GM23248 (cell line): ENCODE measurements around the gene ENOX1. TPM values are rescaled to one million over a fixed set of nuclear protein-coding genes. Genes with fewer than 3 reads are reported as not detected.

Source experiments
- DNase-seq: peaks from one replicate; pipeline ENCODE4 v3.0.0-alpha.2; 2015
- H2AFZ ChIP-seq: fragments of 200-600 bp; sonication (generic); 2 replicates; pipeline ENCODE4 v1.6.1; 2016; ENCODE audit warnings: antibody characterized with exemption
- H3F3A ChIP-seq: fragments of 200-600 bp; sonication (generic); 2 replicates; pipeline ENCODE4 v1.6.1; 2016; ENCODE audit warnings: mild to moderate bottlenecking, antibody characterized with exemption, mixed run types; ENCODE audit not compliant: insufficient read depth
- H3K27ac ChIP-seq: fragments of 200-600 bp; sonication (generic); 2 replicates; pipeline ENCODE4 v1.5.1; 2016; ENCODE audit warnings: mild to moderate bottlenecking
- H3K27me3 ChIP-seq: fragments of 200-600 bp; sonication (generic); replicated peaks from 2 replicates; pipeline ENCODE4 v1.6.1; 2016; ENCODE audit warnings: mild to moderate bottlenecking; ENCODE audit not compliant: insufficient read depth
- H3K36me3 ChIP-seq: fragments of 200-600 bp; sonication (generic); 2 replicates; pipeline ENCODE4 v1.6.1; 2016; ENCODE audit warnings: low read depth, mild to moderate bottlenecking
- H3K4me1 ChIP-seq: fragments of 200-600 bp; sonication (generic); 2 replicates; pipeline ENCODE4 v1.6.1; 2016; ENCODE audit warnings: mild to moderate bottlenecking; ENCODE audit not compliant: insufficient read depth
- H3K4me2 ChIP-seq: fragments of 200-600 bp; sonication (generic); one replicate; pipeline ENCODE4 v1.6.1; 2016; ENCODE audit warnings: mild to moderate bottlenecking; ENCODE audit not compliant: unreplicated experiment
- H3K4me3 ChIP-seq: fragments of 200-600 bp; sonication (generic); 2 replicates; pipeline ENCODE4 v1.5.1; 2016; ENCODE audit warnings: mild to moderate bottlenecking
- H3K79me2 ChIP-seq: fragments of 200-600 bp; sonication (generic); 2 replicates; pipeline ENCODE4 v1.6.1; 2016; ENCODE audit warnings: mild to moderate bottlenecking; ENCODE audit not compliant: insufficient read depth
- H3K9ac ChIP-seq: fragments of 200-600 bp; sonication (generic); 2 replicates; pipeline ENCODE4 v1.6.1; 2016; ENCODE audit warnings: mild to moderate bottlenecking
- H3K9me2 ChIP-seq: fragments of 200-600 bp; sonication (generic); 2 replicates; pipeline ENCODE4 v1.6.1; 2016; ENCODE audit warnings: mixed run types, mild to moderate bottlenecking, moderate library complexity; ENCODE audit not compliant: insufficient read depth
- H3K9me3 ChIP-seq: fragments of 200-600 bp; sonication (generic); one replicate; pipeline ENCODE4 v1.6.1; 2017; ENCODE audit warnings: low read depth
- H4K20me1 ChIP-seq: fragments of 200-600 bp; sonication (generic); 2 replicates; pipeline ENCODE4 v1.6.0; 2016; ENCODE audit not compliant: insufficient read depth
- EZH2 ChIP-seq: fragments of 200-600 bp; sonication (generic); IDR thresholded peaks from 2 replicates; pipeline ENCODE4 v1.6.1; 2018; ENCODE audit warnings: antibody characterized with exemption, mild to moderate bottlenecking; ENCODE audit not compliant: insufficient read depth, poor library complexity, severe bottlenecking
- EZH2phosphoT487 ChIP-seq: fragments of 200-600 bp; sonication (generic); IDR thresholded peaks from 2 replicates; pipeline ENCODE4 v1.6.1; 2018; ENCODE audit warnings: antibody characterized with exemption, moderate library complexity, mild to moderate bottlenecking, low read depth; ENCODE audit not compliant: insufficient read depth
- WGBS, 2 experiments: methylation state at CpG; one replicate each; pipeline ENCODE4 v1.1.6; 2015 to 2017; ENCODE audit warnings: low lambda C conversion rate in 2 of 2, low coverage in 1 of 2; ENCODE audit errors: missing lambda C conversion rate in 2 of 2; 5-methylcytosine and 5-hydroxymethylcytosine counted together
- in situ Hi-C: fragments of 300-500 bp; cut with MboI; formaldehyde crosslinking; loops from 2 replicates; pipeline ENCODE4 v1.15.0; 2020
- polyA plus RNA-seq: library from polyadenylated mRNA; unstranded; fragments of >200 nt; fragmentation: Nextera tagmentation; extraction: Ambion mirVana; gene quantifications from 2 replicates; pipeline ENCODE4 v1.2.1, GENCODE V29; 2016
- total RNA-seq: library from RNA; depleted of rRNA; stranded (reverse); fragments of >200 nt; shearing (Covaris generic); gene quantifications from 2 replicates; pipeline ENCODE4 v1.2.3, GENCODE V29; 2014

The ENOX1 gene
- total and polyA plus RNA-seq, 2 experiments from 2014 or later = 1.8 to 3.2 TPM

DNA sequence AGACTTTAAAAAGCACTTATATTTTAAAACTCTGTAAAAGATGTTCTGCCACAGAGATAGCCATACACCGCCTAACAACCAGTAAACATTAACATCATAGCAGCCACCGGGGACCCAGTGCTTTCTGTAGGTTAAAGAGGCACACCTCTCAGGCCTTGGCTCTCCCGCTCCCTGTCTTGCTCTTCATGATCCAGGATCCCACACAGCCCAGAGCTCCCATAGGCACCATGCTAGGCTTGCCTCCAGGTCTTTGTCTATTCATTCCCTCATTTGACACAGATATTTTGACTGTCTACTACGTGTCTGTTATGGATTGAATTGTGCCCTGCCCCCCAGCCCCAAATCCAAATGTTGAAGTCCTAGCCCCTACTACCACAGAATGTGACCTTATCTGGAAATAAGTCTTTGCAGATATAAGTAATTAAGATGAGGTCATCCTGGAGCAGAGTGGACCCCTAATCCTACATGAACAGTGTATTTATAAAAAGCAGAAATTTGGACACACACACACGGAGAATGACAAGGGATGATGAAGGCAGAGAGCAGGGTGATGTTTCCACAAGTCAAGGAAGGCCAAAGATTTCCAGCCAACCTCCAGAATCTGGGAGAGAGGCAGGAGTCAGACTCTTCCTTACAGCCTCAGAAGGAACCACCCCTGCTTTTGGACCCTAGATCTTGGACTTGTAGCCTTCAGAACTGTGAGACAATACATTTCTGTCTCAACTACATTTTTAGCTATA, 490.8 kb downstream of the ENOX1 start:
- Histone ChIP-seq H3F3A (peaks cover 8% of the 10 kb centered on the region; the same call in 1 of the 2 replicates), H3K27me3 (no peaks in the 10 kb centered on the region), H3K27ac (no peak overlapping the region), H2AFZ (no peak overlapping the region), H3K4me1 (peaks cover 19% of the 10 kb centered on the region), H3K9me3 (no peaks in the 10 kb centered on the region), H3K36me3 (no peaks in the 10 kb centered on the region), H4K20me1 (no peaks in the 10 kb centered on the region), H3K9me2 (no peaks in the 10 kb centered on the region), H3K4me3 (no peak overlapping the region), H3K4me2 (no peak overlapping the region), H3K79me2 (no peaks in the 10 kb centered on the region), H3K9ac (no peak overlapping the region)
- in situ Hi-C loops = no loop called here
- 82 to 84% methylated on average over 5 of the region's 5 CpGs for WGBS, 2 experiments
- no peak for DNase-seq
- no peak for TF ChIP-seq EZH2phosphoT487
- no peak for TF ChIP-seq EZH2

DNA sequence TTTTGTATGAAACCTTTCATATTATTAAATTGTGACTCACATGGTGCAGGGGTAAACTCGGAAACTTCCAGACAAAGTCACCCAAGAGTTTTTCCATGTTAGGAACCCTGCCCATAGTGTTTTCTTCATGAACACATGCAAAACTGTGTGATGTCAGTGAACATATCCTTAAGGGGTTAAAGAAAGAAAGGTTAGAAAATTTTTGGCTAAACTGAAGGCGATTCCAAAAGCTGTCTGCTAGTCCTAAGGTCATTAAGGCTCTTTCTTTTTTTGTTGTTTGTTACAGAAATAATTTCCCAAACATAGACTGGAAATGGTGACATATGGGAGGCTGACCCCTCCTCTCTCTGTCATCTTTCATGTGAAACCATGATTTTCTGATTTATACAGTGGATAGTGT, 491.5 kb downstream of the ENOX1 start:
- H2AFZ ChIP-seq = no peak overlapping the region
- in situ Hi-C loops = no loop called here
- no peak overlapping the region for H3K9ac ChIP-seq
- no peak overlapping the region for H3K4me3 ChIP-seq
- no peaks in the 10 kb centered on the region for H3K36me3 ChIP-seq
- peaks cover 2% of the 10 kb centered on the region; the same call in 1 of the 2 replicates for H3F3A ChIP-seq
- H3K4me1 ChIP-seq = peaks cover 12% of the 10 kb centered on the region
- no peak overlapping the region for H3K4me2 ChIP-seq
- 77 to 78% methylated on average over 2 of the region's 2 CpGs for WGBS, 2 experiments
- H3K79me2 ChIP-seq = no peaks in the 10 kb centered on the region
- H4K20me1 ChIP-seq = no peaks in the 10 kb centered on the region
- H3K9me3 ChIP-seq = no peaks in the 10 kb centered on the region
- no peak overlapping the region for H3K27ac ChIP-seq
- no peaks in the 10 kb centered on the region for H3K27me3 ChIP-seq
- no peak for TF ChIP-seq EZH2
- TF ChIP-seq EZH2phosphoT487 = no peak
- DNase-seq = no peak
- H3K9me2 ChIP-seq = no peaks in the 10 kb centered on the region

- in situ Hi-C loops = no loop called here
- no peaks in the 10 kb centered on the region for H3K36me3 ChIP-seq
- H3K4me2 ChIP-seq = no peak overlapping the region
- H3K4me3 ChIP-seq = no peak overlapping the region
- DNase-seq = no peak
- no peak overlapping the region for H2AFZ ChIP-seq
- H3K27ac ChIP-seq = no peak overlapping the region
- no peaks in the 10 kb centered on the region; the same call in 1 of the 2 replicates for H3F3A ChIP-seq
- H3K9ac ChIP-seq = no peak overlapping the region
- H3K79me2 ChIP-seq = no peaks in the 10 kb centered on the region
- no peaks in the 10 kb centered on the region for H4K20me1 ChIP-seq
- no peak for TF ChIP-seq EZH2phosphoT487
- TF ChIP-seq EZH2 = no peak
- no peaks in the 10 kb centered on the region for H3K9me3 ChIP-seq
- H3K27me3 ChIP-seq = no peaks in the 10 kb centered on the region
- peaks cover 13% of the 10 kb centered on the region; the same call in 1 of the 2 replicates for H3K4me1 ChIP-seq
- 88 to 93% methylated on average over 4 of the region's 4 CpGs for WGBS, 2 experiments
- no peaks in the 10 kb centered on the region for H3K9me2 ChIP-seq
Measured at GRCh38 chr13:43294412-43294811, 492.4 kb downstream of the ENOX1 start.

DNA sequence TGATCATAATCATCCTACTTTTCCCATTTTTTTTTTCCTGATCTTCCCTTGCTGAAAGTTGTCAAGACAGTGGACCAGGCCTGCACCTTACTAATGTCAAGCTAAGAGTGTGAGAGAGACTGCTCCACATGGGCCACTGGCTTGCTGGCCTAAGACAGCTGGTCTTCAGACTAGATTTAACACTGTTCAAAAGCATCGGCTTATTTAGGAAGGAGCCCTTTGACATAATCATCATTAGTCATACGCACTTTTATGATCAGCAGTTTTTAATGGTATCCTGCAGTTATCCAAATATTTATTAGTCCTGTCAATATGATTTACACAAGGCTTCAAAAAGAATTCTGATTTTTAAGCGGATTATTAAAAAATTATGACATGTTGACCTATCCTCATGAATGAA, 492.8 kb downstream of the ENOX1 start:
- H4K20me1 ChIP-seq = no peaks in the 10 kb centered on the region
- no peaks in the 10 kb centered on the region for H3K27me3 ChIP-seq
- H3K4me3 ChIP-seq = no peak overlapping the region
- no peaks in the 10 kb centered on the region for H3K79me2 ChIP-seq
- 97% methylated on average over 3 of the region's 3 CpGs for WGBS, 2 experiments
- TF ChIP-seq EZH2phosphoT487 = no peak
- TF ChIP-seq EZH2 = no peak
- no peaks in the 10 kb centered on the region; the same call in 1 of the 2 replicates for H3F3A ChIP-seq
- H3K9me2 ChIP-seq = no peaks in the 10 kb centered on the region
- H3K9me3 ChIP-seq = no peaks in the 10 kb centered on the region
- no peak overlapping the region for H2AFZ ChIP-seq
- no peak overlapping the region for H3K27ac ChIP-seq
- H3K4me2 ChIP-seq = no peak overlapping the region
- in situ Hi-C loops = no loop called here
- no peak for DNase-seq
- H3K9ac ChIP-seq = no peak overlapping the region
- no peaks in the 10 kb centered on the region for H3K36me3 ChIP-seq
- peaks cover 17% of the 10 kb centered on the region; the same call in 1 of the 2 replicates for H3K4me1 ChIP-seq
